HG03460 (cell line): ENCODE data around the gene PHB1.
"Not testable (repeated sequence)": the region's sequence is repeated elsewhere in the genome, so short reads cannot be mapped to it uniquely, and the experiment has no call there.

Experiments
- ATAC-seq: cut with Tn5 transposase; IDR thresholded peaks from one replicate; pipeline ENCODE4 v1.9.1; 2021; ENCODE audit not compliant: unreplicated experiment

PHB1 gene

DNA sequence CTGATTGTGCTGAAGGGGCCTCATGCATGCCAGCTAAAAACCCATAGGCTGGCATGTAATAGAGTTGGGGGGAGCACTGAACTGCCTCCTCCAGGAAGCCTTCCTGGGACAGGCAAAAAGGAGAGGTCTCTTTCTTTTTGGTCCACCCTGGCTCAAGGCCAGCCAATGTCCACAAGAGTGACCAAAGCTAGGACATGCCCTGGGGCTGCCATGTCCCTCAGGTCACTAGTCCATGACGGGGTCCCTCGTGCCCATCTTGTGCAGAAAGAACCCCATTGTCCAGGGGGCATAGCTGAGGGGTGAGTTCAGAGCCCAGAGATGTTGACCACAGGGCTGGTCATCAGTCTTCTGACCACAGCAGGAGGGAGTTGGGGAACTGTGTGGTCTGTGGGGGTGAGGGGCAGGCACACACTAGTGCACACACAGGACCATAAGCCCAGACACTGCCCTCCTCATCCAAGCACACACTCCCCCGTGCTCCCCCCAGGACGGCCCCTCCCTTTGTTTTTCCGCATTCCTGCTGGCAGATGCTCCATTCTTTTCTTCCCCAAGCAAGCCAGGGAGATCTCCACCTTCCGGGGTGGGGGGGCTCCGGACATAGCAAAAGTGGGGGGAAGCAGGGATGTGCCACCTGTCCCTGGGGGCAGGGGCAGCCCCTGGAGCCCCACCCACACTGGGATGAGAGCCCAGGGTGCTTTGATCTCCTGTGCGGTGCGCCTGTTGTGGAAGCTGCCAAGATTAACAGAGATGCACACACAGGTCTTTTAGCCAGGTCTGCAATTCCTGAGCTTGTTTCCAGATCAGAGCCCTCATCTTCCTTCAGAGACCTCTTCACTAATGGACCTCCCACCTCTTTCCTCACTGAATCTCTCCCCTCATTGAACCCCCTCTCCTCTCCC, 25.2 kb upstream of the PHB1 start:
- ATAC-seq = no peak

DNA sequence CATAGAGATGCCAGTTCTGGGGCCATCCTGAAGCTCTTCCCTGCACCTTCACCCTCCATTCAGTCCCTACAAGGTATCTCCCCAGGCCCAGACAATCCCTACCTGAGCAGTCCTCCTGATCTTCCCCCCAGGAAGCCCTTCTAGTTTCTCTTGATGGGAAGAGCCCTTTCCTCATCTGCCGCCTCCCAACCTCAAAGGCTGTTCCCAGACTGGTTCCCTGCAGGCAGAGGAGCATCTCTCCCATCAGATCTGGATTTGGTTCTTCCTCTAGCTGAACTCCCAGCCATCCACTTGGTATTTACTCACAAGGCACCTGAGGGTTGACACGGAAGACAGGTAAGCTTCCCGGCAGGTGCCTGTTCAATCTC, 24.6 kb upstream of the PHB1 start:
- no peak for ATAC-seq

DNA sequence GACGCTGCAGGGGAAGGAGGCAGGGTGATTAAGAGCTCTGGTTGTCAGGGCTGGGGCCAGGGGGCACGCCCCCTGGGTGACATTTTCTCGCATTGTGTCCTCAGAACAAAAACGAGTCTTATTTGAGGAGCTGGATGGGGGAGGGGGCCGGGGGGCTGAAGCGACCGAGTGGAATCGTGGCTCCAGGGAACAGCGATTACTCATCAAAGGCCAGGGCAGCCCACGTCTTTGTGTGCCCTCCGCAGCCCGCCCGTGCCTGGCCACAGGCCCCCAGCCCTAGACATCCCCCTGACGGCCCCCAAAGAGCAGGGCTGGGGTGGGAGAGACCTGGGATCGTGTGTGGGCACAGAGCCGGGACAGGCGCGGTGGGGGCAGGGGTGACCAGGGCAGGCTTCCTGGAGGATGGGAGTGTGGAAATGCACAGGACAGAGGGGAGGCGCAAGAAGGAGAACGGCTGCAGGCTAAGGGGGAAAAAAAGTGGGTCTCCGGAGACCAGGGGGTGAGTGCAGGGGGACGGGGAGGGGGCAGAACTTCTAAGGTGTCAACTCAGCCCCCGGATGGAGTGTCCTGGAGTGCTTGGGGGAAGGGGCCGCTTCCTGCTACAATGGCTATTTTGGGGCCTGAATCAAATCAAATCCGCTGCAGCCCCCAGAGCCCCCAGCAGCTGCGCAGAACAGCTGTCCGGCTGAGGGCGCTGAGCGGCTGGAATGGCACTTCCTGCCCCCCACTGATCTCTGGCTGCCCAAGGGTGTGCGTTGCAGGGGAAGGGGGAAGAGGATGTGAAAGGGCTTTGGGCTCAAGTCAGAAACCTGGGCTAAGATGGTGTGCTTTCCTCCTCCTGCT, 24.0 kb upstream of the PHB1 start:
- ATAC-seq = no peak

DNA sequence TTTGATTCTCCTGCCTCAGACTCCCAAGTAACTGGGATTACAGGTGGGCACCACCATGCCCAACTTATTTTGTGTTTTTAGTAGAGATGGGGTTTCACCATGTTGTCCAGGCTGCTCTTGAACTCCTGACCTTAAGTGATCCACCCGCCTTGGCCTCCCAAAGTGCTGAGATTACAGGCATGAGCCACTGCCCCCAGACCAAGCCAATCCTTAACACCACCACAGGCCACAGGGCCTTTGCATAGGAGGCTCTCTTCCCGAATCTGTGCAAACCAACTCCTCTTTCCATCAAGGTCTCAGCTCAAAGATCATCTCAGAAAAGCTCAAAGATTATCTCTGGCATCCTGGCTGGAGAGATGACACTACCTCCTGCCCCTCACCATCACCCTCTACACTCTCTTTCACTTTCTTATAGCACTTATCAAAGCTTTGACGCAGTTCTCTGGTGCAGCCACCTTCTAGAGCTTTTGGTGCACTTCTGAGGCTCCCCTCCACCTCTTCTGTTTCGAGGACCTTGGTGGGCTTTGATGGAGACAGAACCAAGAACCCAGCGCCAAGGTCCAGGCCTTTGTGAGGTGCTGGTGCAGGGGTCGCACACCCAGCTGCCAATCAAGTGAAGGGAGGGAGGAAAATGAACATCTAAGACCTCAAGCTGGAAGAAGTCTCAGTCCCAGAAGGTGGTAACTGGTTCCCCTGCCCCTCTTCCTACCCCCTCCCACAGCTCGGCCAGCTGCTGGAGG, 23.2 kb upstream of the PHB1 start:
- ATAC-seq = no peak

DNA sequence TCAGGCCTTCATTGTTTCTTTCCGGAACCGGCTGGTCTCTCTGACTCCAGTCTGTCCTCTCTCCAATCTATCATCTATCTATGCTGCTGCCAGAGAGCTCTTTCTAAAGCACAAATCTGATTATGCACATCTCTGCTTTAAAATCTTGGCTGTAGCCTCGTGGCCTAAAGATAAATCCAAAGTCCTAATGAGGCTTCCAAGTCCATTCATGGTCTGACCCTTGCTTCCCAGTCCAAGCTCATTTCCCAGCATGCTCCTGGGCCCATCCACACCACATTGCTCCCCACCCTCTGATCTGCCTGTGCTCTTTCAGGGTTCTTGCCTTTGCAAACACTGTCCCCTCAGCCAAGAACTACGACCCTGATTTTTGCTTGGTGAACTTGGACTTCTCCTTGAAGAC, 21.5 kb upstream of the PHB1 start:
- no peak for ATAC-seq

DNA sequence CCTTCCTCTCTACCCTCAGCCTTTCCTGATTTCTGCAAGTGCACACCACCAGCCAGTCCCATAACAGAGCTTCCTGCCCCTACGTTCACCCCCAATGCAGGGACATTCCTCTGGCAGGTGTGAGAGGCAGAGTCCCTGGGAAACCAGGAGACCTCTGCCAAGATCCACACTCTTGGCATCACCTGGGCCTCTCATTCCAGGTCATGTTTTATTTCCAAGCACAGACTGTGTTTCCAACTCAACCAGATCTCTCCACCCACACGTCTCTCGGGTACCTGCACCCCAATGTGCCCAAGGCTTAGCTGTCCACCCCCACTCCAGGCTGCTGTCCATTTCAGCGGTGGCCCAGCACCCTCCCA, 21.0 kb upstream of the PHB1 start:
- no peak for ATAC-seq

DNA sequence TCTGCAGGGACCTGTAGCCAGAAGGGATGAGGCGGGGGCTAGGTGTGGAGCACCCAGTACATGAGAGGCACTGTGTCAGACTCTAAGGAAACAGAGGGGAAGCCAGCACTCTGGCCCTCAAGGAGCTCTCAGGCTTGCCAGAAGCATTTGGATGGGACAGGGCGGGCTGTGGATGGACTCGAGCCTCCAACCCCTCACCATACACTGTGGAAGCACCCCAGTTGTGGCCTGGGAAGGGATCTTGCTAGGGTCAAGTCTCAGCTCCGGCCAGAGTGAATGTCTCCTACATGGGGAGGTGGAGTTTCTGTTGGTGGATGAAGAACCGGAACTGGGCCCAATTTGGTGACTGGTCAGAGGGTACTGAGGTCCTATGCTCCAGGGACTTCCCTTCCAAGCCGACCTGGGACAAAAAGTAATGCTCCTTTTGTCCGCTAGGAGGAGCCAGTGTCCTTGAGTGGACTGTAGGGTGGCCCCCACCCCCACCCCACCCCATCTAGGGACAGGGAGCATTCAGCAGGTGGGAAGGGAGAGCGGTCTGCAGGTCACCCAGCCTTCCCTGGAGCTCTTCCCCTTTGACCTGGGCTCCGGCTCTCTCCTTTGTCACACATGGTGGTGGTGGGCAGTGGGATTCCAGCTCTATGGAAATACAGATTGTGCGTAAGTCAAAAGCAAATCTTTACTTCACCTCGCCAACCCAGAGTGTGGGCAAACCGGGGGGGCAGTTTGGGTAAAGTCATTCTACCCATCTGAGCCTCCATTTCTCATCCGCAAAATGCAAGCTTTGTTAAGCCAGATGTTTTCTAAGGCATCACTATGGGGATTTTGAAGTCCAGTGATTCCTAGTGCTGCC, 20.4 kb upstream of the PHB1 start:
- ATAC-seq = no peak

DNA sequence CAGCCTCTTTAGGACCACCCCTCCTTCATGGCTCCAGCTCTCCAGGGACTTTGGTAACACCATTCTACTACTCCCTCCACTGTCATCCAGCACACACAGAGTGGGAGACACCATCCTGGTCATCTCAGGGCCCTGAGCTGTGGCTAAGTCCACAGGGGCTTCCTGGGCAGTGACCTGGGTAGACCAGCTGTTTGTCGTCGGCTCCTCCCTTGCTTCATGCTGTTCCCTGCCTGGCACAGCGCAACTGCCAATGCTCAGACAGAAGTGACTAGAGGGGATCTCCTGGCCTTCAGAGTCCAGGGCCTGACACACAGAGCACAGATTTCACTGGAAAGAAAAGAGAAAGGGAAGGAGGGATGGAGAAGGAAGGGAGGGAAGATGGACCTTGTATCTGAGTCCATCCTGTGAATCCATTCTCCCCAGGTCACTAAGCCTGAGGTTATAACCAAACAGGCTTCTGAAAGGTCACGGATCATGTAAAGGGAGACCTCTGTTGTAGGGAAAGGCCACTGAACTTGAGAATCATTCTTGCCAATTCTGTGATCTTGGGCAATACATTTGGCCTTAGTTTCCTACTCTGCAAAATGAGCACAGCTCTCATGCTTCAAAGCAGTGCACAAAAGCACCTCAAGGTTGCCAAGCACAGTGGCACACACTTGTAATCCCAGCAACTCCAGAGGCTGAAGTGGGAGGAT, 18.5 kb upstream of the PHB1 start:
- no peak for ATAC-seq

DNA sequence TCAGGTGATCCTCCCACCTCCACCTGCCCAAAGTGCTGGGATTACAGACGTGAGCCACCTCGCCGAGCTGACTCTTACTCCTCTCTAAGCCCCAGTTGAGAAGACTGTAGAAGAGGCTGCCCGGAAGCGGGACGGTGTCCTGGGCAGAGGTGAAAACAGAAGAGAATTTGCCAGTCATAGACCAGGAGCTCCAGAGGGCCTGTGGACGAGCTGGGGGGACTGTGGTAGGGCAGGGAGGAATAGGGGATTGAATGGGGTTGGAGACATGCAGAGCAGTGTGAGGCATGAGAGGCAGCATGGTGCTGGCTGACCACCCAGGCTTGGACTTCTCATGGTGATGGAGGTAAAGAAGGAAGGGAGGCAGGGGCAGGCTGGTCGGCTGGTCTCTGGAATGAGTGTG, 17.1 kb upstream of the PHB1 start:
- ATAC-seq = no peak

DNA sequence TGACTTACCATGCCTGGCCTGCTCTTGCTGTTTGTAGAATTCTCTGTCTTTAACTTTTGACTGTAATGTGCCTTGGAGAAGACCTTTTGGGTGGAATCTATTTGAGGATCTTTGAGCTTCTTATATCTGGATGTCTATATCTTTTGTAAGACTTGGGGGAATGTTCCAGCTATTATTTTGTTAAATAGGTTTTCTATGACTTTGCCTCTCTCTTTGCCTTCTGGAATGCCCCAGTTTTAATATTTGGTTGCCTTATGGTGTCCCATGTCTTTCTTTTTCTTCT, 10.3 kb upstream of the PHB1 start:
- no peak for ATAC-seq

DNA sequence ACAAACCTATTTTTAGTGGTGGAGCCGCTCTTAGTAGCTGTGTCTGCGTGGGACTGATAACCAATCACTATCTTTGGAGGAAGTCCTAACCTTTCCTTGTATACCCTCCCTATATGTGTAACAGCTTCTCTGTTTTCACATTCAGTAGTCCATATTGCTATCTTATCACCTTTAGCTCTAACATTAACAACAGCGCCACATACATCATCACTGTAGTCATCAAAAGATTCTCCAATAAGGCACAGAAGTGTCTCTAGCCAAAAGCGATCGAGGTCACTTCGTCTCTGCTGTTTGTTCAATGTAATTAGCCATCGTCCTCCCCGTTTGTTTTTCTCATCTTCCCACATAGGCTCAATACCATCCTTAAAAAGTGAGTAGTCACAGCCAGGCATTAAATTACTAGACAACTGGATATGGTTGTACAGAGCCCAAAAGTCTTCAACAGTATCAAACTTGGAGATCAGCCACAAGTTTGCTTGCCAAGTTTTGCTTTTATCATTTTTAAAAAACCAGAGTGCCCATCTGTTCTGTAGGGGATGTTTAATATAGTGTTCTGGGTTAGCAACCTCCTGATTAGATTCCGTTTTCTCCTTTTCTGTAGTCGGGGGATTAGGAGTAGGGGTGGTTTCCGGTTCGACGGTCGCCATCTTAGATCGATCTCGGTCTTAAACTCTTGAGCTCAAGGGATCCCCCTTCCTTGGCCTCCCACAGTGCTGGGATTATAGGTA, 9.8 kb upstream of the PHB1 start:
- not testable (repeated sequence) for ATAC-seq

DNA sequence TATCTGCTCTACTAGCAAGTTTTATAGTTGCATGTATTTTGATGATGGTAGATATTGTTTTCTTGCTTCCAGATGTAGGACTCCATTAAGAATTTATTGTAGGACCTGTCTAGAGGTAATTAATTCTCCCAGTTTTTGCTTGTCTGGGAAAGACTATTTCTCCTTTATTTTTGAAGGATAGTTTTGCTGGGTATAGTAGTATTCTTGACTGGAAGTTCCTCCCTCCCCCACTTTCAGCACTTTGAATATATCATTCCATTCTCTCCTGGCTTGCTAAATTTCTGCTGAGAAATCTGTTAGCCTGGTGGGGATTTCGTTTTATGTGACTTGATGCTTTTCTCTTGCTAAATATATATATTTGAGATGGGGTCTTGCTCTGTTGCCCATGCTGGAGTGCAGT, 8.0 kb upstream of the PHB1 start:
- ATAC-seq = no peak

DNA sequence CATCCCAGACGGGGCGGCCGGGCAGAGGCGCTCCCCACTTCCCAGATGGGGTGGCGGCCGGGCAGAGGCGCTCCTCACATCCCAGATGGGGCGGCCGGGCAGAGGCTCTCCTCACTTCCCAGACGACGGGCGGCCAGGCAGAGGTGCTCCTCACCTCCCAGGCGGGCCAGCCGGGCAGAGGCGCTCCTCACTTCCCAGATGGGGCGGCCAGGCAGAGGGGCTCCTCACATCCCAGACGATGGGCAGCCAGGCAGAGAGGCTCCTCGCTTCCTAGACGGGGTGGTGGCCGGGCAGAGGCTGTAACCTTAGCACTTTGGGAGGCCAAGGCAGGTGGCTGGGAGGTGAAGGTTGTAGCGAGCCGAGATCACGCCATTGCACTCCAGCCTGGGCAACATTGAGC, 5.1 kb upstream of the PHB1 start:
- ATAC-seq = not testable (repeated sequence)

DNA sequence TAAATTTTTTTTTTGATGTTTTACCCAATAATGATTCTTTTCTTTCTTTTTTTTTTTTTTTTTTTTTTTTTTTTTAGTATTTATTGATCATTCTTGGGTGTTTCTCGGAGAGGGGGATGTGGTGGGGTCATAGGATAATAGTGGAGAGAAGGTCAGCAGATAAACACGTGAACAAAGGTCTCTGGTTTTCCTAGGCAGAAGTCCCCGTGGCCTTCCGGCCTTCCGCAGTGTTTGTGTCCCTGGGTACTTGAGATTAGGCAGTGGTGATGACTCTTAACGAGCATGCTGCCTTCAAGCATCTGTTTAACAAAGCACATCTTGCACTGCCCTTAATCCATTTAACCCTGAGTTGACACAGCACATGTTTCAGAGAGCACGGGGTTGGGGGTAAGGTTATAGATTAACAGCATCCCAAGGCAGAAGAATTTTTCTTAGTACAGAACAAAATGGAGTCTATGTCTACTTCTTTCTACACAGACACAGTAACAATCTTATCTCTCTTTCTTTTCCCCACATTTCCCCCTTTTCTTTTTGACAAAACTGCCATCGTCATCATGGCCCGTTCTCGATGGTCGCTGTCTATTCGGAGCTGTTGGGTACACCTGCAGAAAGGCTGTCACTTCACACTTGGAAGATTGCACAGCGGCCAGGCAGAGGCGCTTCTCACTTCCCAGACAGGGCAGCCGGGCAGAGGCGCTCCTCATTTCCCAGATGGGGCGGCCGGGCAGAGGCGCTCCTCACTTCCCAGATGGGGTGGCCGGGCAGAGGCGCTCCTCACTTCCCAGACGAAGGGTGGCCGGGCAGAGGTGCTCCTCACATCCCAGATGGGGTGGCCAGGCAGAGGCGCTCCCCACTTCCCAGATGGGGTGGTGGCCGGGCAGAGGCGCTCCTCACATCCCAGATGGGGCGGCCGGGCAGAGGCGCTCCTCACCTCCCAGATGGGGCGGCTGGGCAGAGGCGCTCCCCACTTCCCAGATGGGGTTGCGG, 4.4 kb upstream of the PHB1 start:
- not testable (repeated sequence) for ATAC-seq

DNA sequence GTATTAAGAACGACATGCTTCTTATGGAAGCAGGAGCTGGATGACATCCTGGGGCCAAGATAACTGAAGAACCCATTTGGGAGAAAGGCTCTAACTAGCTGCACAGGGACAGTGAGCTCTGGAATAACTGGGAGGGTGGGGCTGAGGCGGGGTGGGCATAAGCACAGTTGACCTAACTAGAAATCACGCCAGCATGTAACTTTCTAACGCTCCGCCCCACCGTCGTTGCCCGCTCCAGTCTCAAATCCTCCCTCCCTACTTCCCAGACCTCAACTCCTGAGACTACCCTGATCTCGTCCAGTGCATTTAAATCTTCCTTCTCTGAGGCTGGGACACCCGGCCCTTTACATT, 436 bp downstream of the PHB1 start:
- no peak for ATAC-seq

DNA sequence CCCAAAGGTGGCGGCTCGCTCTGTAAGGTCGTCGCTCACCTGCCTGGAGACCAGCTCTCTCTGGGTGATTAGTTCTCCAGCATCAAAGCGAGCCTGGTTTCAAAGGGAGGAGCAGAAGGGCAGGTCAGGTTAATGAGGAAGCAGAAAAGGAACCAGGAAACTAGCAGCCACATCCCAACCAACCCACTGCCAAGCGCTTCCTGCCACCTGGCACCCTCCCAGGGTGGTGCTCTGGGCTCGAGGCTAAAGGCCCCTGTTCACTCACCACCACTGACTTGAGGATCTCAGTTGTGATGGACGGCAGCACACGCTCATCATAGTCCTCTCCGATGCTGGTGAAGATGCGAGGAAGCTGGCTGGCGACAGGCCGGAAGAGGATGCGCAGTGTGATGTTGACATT, 5.6 kb downstream of the PHB1 start:
- no peak for ATAC-seq

DNA sequence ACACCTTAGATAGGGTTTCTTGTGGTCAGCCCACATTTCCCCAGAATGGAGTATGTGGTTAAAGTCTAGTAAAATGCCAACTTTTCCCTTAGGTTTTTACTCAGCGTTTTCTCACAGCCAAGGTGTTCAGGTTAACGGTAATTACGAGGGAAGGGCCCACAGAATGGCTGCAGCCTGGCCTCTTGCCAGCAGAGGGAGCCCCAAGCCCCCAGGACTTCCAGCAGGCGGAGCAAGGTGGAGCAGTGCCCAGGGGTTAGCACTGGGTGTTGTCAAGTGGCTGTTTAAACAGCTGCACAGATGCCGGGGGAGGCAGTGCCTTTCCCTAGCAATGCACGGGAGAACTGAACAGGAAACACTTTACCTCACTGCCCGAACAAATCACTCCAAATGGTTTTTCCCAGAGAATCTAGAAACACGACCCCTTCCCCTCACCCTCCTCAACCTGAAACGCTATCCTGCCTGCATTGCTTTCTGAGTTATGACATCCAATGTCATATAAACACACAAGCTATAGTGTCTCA, 6.6 kb downstream of the PHB1 start:
- ATAC-seq = no peak

DNA sequence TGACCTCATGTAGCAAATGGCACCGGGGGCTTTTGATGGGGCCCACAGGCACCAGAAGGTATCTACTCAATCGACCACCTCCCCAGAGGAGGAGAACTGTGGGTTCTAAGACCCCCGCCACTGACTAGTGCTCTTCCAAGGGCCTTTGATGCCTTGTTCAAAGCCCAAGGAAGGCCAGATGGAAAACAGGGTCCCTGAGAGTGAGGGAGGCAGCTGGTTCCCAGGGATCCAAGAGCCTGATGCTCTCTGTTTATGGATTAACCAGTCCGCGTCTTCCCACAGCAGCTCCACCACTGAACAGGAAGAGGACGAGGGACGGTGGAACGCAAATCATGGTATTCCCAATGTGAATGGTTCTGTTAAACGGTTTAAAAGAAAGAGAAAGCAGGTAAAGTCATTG, 7.6 kb downstream of the PHB1 start:
- no peak for ATAC-seq
